NCI-H1694 treated with DMSO at 0.1 percent for 48 hours (cell line): Measurements from ENCODE around the gene SWAP70.

Experiments
- DNase-seq: peaks from one replicate; lab custom pipeline; 2025; lab: John Stamatoyannopoulos, UW

The SWAP70 gene

GRCh38 chr11:9776203-9776602 lies 112.3 kb downstream of the SWAP70 start:
- DNase-seq = no peak

DNA sequence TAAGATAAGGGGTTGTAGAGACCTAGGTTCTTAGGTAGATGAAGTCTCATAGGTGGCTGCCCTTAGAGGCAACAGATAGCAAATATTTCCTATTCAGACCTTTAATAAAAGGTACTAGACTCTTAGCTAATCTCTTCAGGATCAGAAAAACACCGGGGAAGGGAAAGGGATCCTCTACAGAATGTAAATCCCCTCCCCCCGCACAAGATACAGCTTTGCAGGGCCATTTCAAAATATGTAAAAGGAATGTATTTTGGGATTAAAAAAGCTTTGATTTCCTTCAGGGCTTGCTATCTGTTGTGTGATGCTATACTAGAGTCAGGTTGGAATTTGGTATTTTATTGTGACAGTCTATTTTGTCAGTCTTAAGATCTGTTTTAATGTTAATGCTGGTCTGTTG lies 113.2 kb downstream of the SWAP70 start:
- DNase-seq = no peak

DNA sequence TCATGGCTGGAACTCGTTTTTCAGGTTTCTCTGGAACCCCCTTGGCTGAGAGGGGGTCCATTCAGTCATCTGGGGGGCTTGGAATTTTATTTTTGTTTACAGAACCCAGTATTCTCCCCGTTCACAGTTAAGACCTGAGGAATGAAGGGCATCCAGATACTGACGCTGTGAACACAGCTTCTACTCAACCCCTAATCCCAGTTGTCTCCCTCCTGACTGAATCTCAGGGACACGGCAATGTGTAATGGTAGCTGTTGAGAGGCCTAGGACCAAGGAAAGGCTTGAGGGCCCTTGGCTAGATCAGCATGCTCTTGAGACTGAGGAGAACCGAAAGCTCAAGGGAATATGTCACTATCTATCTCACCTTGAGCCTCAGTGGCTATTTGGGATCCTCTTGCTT lies 113.6 kb downstream of the SWAP70 start:
- DNase-seq = no peak

GRCh38 chr11:9780929-9781328 lies 117.1 kb downstream of the SWAP70 start:
- no peak for DNase-seq

GRCh38 chr11:9783986-9784385 lies 120.1 kb downstream of the SWAP70 start:
- DNase-seq = no peak

GRCh38 chr11:9784602-9785315 lies 120.9 kb downstream of the SWAP70 start:
- DNase-seq = no peak

GRCh38 chr11:9787260-9787659 lies 123.4 kb downstream of the SWAP70 start:
- DNase-seq = no peak

GRCh38 chr11:9787981-9788521 lies 124.2 kb downstream of the SWAP70 start:
- no peak for DNase-seq

- no peak for DNase-seq
Measured at GRCh38 chr11:9789910-9790309, 126.0 kb downstream of the SWAP70 start.

DNA sequence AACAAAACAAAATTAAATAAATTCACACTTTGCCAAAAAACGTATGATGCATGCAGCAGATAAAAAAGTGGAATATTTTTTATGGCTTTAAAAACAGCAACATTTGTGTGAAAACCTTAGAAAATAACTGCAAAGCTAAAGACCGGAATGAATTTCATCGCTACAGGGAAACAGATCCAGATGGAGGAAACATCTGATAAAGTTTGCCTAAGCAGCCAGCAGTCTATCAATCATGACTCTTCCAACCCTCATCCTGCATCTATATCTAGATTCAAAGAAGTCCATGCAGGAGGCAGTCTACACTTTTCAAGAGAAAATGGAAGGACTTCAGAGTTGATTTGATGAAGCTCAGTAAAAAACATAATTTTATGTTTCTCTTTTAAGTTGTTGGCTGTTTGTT lies 126.8 kb downstream of the SWAP70 start:
- DNase-seq = peak; percentile 22

GRCh38 chr11:9796266-9796665 lies 132.4 kb downstream of the SWAP70 start:
- DNase-seq = no peak

DNA sequence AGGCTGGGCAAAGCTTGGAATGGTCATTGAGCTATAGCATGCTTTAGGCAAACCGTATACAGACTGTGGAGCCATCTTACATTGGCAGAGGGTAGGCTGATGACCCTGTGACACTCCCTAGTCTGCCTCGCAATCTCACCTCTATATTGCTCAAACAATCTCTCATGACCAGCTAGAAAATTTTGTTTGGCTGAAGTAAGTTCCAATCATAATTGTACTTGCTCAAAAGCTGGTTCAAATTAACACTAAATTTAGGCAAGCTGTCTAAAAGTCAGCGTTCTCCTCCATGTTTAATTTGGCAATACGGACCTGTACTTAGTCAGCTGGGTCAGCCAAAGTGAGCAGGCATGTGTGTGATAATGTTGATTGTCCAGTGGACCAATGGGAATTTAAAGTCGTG lies 133.0 kb downstream of the SWAP70 start:
- DNase-seq = no peak

DNA sequence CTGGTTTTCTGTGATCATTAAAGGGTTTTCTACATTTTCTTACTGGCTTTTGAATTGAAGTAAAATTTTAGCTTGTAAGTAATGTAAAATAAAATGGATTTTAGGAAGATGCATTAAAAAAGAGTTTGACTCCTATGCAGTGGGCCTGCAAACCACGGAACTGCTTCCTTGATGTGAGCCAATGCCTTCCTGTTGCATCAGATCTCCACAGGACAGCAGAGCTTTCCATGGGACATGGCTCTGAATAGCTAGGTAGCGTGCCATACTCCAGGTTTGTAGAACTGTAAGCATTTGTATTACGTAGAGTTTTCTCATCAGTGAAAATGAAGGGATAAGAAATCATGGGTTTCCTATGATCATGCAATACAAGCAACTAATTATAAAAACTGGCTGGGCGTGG lies 133.4 kb downstream of the SWAP70 start:
- DNase-seq = no peak

GRCh38 chr11:9799886-9800285 lies 136.0 kb downstream of the SWAP70 start:
- DNase-seq = no peak

DNA sequence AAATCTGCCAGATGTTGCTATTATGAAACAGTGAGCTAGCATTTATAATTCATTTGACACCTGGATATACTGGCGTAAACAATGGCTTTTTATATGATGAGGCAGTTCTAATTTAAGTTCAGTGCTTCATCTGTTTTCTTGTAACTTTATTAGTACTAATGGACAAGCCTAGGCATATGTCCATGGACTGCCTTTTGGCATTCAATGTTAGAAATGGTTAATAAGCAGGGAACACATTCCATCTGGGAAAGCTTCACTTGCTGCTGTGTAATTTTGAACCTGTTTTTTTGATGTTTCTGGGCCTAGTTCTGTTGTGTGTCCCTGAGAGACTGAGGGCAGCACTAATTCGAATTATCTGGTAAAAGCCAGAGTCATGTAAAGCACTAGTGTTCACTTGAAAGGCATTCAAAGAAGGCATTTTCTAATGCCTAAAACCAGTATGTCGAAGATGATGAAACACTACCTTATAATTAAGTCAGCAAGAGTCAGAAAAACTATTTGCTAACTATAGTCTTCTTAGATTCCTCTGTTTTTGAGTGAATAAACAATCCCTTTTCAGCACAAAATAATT lies 138.5 kb downstream of the SWAP70 start:
- DNase-seq = peak; percentile 91
